Gastrocnemius medialis (tissue), 4 donors: ENCODE data around the gene AGAP3. TPM values are rescaled to one million over a fixed set of nuclear protein-coding genes. Genes with fewer than 3 reads are reported as not detected.

Source experiments
- ATAC-seq, 2 donors: fragments of 150-250 bp; one replicate each; pipeline ENCODE4 v1.9.1; 2016
- DNase-seq, 2 donors: peaks; one replicate each; pipeline ENCODE4 v3.0.0-alpha.2; 2019
- H3K27ac ChIP-seq, 4 donors: fragments of 200-600 bp; sonication (generic); 1 replicate in 1 of 4; 2 replicates in 3 of 4; pipeline ENCODE4 v1.5.1; 2016 to 2018; ENCODE audit warnings: mild to moderate bottlenecking in 2 of 4, moderate library complexity in 1 of 4
- H3K27me3 ChIP-seq, 3 donors: fragments of 200-600 bp; sonication (generic) in 2 of 3; 1 replicate in 1 of 3; 2 replicates in 2 of 3; pipeline versions ENCODE4 v1.5.1 to v1.6.0; 2016 to 2019; ENCODE audit warnings: mild to moderate bottlenecking in 1 of 3, moderate library complexity in 1 of 3
- H3K36me3 ChIP-seq, 2 donors: fragments of 200-600 bp; sonication (generic) in 1 of 2; one replicate each; pipeline ENCODE4 v1.5.1; 2017 to 2018
- H3K4me1 ChIP-seq, 2 donors: fragments of 200-600 bp; sonication (generic) in 1 of 2; one replicate each; pipeline ENCODE4 v1.5.1; 2016 to 2017; ENCODE audit warnings: mild to moderate bottlenecking in 2 of 2
- H3K4me3 ChIP-seq, 4 donors: fragments of 200-600 bp; sonication (generic) in 3 of 4; 1 replicate in 1 of 4; 2 replicates in 3 of 4; pipeline ENCODE4 v1.5.1; 2016 to 2019; ENCODE audit warnings: mild to moderate bottlenecking in 2 of 4
- H3K9me3 ChIP-seq, 3 donors: fragments of 200-600 bp; sonication (generic) in 2 of 3; 1 replicate in 1 of 3; 2 replicates in 2 of 3; pipeline ENCODE4 v1.5.1; 2016 to 2019
- POLR2A ChIP-seq, 2 donors: fragments of 450-650 bp; IDR thresholded peaks; one replicate each; pipeline ENCODE4 v1.6.1; 2017; ENCODE audit warnings: antibody characterized with exemption in 2 of 2, mild to moderate bottlenecking in 2 of 2, moderate library complexity in 2 of 2
- in situ Hi-C, 4 donors: fragments of 200-750 bp; cut with MboI; loops; one replicate each; pipeline versions ENCODE4 v1.15.0 to v1.8.0; 2017; ENCODE audit warnings: low sequenced_read_pairs in 4 of 4
- intact Hi-C: fragments of 100-400 bp; cut with DNase I; formaldehyde crosslinking; loops from one replicate; pipeline ENCODE4 v1.15.1; 2023; ENCODE audit warnings: low total_unique reads
- total RNA-seq, 4 donors: library from RNA; depleted of rRNA; stranded (reverse); fragments of >200 nt; gene quantifications; one replicate each; pipeline versions ENCODE4 v1.1.0 to v1.2.3, GENCODE V29; 2016
- TF ChIP-seq, protein P1 (sequence below), 5 experiments: fragments of 450-650 bp in 3 of 5; fragments of 200-600 bp in 2 of 5; sonication (generic) in 2 of 5; IDR thresholded peaks in 4 of 5; conservative IDR thresholded peaks in 1 of 5; 1 replicate in 4 of 5; 2 replicates in 1 of 5; pipeline ENCODE4 v1.5.1; 2016 to 2019; ENCODE audit warnings: antibody characterized with exemption in 5 of 5, mild to moderate bottlenecking in 3 of 5, moderate library complexity in 3 of 5

Gene AGAP3
- total RNA-seq, 4 donors from 2014 or later, result 31.1 to 65.3 (median 36.3) TPM

DNA sequence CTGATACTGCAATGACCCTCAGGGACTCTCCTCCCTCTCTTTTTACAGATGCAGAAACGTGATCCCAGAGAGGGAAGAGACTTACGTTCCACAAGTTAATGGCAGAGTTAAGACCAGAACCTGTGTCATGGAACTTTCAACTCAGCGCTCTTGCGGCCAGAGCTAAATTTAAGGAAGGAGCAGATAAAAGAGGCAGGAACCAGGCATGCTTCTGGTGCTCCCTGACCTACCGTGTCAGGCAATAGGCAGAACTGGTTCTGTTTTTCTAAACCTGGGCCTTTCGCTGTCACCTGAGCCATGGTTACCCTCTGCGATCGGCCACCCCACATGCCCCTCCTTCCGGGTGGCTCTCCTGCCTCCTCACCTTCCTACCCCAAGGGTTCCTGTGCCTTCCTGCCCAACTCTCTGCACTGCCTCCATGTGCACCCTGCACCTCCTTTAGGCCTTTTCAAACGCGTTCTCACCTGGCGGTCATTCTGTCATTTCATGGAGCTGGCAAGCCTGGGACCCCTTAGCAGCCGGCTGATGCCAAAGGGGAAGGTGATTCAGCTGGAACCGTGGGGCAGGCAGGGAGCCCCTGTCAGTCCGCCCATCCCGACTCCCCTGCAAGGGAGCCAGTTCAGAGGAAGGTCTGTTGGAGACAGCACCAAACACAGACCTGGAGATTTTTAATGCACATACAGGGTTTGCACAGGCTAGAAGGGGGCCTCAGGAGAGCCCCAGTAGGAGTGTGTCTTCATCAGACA, 88.9 kb downstream of the AGAP3 start:
- Histone ChIP-seq H3K36me3 (no peaks in the 10 kb centered on the region), H3K4me1 (peaks cover 7 to 10% of the 10 kb centered on the region in 2 donors), H3K4me3 (no peak overlapping the region), H3K27me3 (no peaks in the 10 kb centered on the region), H3K27ac (peak overlapping the region in 1 of 4 donors; percentile 39), H3K9me3 (no peaks in the 10 kb centered on the region)
- TF ChIP-seq POLR2A (IDR thresholded peaks at IDR 0.05), result no peak
- TF ChIP-seq, protein P1, sequence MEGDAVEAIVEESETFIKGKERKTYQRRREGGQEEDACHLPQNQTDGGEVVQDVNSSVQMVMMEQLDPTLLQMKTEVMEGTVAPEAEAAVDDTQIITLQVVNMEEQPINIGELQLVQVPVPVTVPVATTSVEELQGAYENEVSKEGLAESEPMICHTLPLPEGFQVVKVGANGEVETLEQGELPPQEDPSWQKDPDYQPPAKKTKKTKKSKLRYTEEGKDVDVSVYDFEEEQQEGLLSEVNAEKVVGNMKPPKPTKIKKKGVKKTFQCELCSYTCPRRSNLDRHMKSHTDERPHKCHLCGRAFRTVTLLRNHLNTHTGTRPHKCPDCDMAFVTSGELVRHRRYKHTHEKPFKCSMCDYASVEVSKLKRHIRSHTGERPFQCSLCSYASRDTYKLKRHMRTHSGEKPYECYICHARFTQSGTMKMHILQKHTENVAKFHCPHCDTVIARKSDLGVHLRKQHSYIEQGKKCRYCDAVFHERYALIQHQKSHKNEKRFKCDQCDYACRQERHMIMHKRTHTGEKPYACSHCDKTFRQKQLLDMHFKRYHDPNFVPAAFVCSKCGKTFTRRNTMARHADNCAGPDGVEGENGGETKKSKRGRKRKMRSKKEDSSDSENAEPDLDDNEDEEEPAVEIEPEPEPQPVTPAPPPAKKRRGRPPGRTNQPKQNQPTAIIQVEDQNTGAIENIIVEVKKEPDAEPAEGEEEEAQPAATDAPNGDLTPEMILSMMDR (IDR thresholded peaks at IDR 0.05 in 4 of 5, conservative IDR thresholded peaks at IDR 0.05 in 1 of 5), result no peak
- ATAC-seq (no peak), DNase-seq (no peak)
- in situ Hi-C loops (loop anchor here in 2 of 4 donors (10.0 kb wide), 1 partner anchor 50 kb away; no protein-coding TSS in a partner anchor), intact Hi-C loops (no loop called here)

DNA sequence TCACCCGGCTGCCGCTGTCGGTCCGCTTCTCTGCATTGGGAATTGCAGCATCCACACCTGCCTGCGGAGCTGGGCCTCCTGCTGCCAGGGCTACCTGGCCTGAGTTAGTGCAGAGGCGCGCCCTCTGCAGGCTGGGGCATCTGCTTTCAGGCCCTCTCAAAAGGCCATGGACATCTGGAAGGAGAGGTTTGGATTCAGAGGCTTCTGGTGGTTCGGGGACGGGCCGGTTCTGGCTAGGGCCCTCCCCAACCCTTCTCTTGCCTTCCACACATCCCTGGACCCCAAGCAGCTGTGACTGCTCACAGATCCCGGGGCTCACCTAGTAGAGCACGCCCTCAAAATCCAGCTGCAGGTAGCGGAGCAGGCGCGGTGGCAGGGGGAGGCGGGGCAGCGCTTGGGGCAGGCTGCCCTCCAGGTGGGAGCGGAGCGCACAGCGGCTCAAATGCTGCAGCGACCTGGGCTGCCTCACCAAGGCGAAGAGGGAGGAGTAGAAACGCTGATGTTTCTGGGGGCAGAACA, 89.6 kb downstream of the AGAP3 start:
- intact Hi-C loops, result no loop called here

DNA sequence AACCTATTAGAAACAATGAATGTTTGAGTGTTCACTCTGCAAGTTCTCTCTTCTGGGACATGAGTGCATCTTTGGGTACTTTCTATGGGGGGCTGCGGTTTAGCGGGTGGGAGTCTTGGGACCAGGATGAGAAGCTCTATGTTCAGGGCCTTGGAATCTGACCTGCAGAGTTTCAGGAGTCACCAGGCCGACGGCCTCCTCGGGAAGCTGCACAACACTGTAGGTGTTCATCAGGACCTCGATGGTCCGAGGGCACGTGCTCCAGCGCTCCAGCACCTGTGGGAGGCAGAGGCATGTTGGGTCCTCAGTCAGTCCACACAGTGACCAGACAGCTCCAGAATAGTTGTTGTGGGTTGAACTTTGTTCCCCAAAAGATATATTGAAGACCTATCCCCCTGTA, 90.1 kb downstream of the AGAP3 start:
- Histone ChIP-seq H3K4me3 (no peak overlapping the region), H3K27ac (peak overlapping the region in 1 of 4 donors; percentile 4), H3K4me1 (peaks cover 11 to 19% of the 10 kb centered on the region in 2 donors), H3K36me3 (peaks cover 0 to 10% of the 10 kb centered on the region in 2 donors), H3K9me3 (no peaks in the 10 kb centered on the region), H3K27me3 (no peaks in the 10 kb centered on the region)
- no peak for ATAC-seq
- peak in 1 of 2 donors; percentile 7 for DNase-seq
- intact Hi-C loops (no loop called here), in situ Hi-C loops (loop anchor here in 2 of 4 donors (10.0 kb wide), 1 partner anchor 52 kb away; no protein-coding TSS in a partner anchor)
- TF ChIP-seq POLR2A (IDR thresholded peaks at IDR 0.05), result no peak
- TF ChIP-seq, protein P1 (IDR thresholded peaks at IDR 0.05 in 4 of 5, conservative IDR thresholded peaks at IDR 0.05 in 1 of 5), result no peak

More for the DNA sequence above, 89.6 kb downstream of the AGAP3 start:
- DNase-seq (peak in 1 of 2 donors; percentile 6), ATAC-seq (no peak)
- TF ChIP-seq POLR2A (IDR thresholded peaks at IDR 0.05), result no peak
- TF ChIP-seq, protein P1 (IDR thresholded peaks at IDR 0.05 in 4 of 5, conservative IDR thresholded peaks at IDR 0.05 in 1 of 5), result no peak
- Histone ChIP-seq H3K4me3 (no peak overlapping the region), H3K27ac (peak overlapping the region in 1 of 4 donors; percentile 39), H3K4me1 (peaks cover 8 to 14% of the 10 kb centered on the region in 2 donors), H3K9me3 (no peaks in the 10 kb centered on the region), H3K27me3 (no peaks in the 10 kb centered on the region), H3K36me3 (peaks cover 0 to 6% of the 10 kb centered on the region in 2 donors)
- in situ Hi-C loops, result loop anchor here in 2 of 4 donors (10.0 kb wide), 1 partner anchor 51 kb away; no protein-coding TSS in a partner anchor

DNA sequence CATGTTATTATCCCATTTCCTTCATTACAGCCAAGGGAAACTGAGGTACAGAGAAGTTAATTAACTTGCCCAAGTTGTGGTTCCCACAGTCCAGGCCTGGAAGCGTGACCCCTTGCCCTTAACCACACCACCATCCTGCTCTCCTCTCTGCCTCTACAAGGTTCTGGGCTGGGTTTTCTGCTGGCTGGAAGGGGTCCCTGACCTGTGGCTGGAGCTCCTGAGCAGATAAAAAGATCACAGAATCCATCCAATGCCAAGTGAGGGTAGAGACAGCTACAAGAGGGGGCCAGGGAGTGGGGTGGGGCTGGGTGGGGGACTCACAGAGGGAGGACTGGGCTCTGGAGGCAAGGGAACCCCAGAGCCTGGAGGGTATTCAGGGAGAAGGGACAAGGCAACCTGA, 91.0 kb downstream of the AGAP3 start:
- in situ Hi-C loops, result loop anchor here in 2 of 4 donors (10.0 kb wide), 1 partner anchor 53 kb away; no protein-coding TSS in a partner anchor
- TF ChIP-seq POLR2A (IDR thresholded peaks at IDR 0.05), result no peak
- TF ChIP-seq, protein P1 (IDR thresholded peaks at IDR 0.05 in 4 of 5, conservative IDR thresholded peaks at IDR 0.05 in 1 of 5), result no peak
- Histone ChIP-seq H3K4me3 (no peak overlapping the region), H3K9me3 (no peaks in the 10 kb centered on the region), H3K4me1 (peaks cover 18 to 19% of the 10 kb centered on the region in 2 donors), H3K27ac (peak overlapping the region in 1 of 4 donors; percentile 34), H3K36me3 (peaks cover 0 to 10% of the 10 kb centered on the region in 2 donors), H3K27me3 (no peaks in the 10 kb centered on the region)
- no peak for ATAC-seq
- intact Hi-C loops, result no loop called here
- peak in 1 of 2 donors; percentile 5 for DNase-seq
